GM18502 (cell line): ENCODE data around the gene SP110.
A peak's percentile ranks its signal among the peaks of the same experiment; 100 is the strongest.
"Not testable (repeated sequence)": the region's sequence is repeated elsewhere in the genome, so short reads cannot be mapped to it uniquely, and the experiment has no call there.

Experiments used
- ATAC-seq: cut with Tn5 transposase; IDR thresholded peaks from one replicate; pipeline ENCODE4 v1.9.1; 2021; ENCODE audit warnings: mild to moderate bottlenecking; ENCODE audit not compliant: unreplicated experiment, poor library complexity

The SP110 gene

DNA sequence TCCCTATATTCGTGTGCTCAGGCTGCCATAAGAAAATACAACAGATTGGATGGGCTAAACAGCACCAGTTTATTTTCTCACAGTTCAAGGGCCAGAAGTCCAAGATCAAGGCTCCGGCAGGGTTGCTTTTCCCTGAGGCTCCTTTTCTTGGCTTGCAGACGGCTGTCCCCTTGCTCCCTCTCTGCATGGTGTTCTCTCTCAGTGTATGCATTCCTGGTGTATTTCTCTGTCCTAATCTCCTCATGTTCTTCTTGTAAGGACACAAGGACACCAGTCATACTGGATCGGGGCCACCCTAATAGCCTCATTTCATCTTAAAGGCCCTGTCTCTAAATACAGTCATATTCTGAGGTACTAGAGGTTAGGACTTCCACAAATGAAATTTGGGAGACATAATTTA lies 88.4 kb downstream of the SP110 start:
- no peak for ATAC-seq

DNA sequence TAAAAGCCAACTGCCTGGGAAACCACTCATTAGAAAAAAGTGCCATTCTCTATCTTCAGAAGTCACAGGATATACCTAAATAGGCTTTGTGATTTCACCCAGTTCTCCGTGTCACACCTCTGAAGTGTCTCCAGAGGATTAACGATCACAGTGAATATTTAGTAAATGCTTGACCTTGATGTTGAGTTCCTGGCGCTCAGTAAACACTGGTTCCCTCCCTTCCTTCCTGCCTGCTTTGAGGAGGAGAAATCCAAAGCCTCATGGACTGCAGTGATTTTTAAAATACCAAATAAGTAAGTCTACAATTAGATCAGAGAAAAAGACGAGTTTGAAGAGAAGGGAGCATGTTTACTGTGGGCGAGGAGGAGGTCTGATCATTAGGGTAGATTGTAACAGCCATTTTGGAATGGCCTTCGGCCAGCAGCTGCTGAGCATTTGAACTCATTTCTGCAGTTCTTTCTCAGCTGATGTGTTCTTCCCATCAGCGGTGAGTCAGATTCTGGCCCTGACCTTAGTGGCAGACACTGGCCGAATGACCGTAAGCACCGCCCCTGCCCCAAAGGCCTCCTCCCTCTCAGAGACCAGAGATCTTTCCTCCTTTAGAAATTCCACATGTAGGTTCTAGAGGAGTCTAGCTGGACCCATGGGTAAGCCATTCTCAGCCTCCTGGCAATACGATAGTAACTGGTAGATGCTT lies 89.0 kb downstream of the SP110 start:
- no peak for ATAC-seq

DNA sequence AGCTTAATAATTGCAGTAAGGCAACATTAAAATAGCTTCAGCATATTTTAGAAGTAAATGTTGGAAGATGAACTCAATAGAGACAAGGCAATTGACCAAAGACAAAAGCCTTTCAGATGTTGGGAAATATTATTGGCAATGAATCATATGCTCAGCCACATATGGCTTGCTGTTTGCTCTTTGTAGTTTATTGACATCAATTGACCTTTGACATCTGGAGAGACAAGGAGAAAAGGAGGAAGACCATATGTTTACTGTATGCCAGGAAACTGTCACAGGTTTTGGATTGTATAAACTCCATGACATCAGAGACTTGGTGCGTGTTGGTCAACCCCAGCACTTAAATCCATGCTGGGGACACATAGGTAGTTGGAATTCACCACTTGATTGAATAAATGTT lies 90.4 kb downstream of the SP110 start:
- no peak for ATAC-seq

GRCh38 chr2:230128623-230129342 lies 91.0 kb downstream of the SP110 start:
- ATAC-seq = no peak

- ATAC-seq = no peak
Observed at GRCh38 chr2:230127195-230127594, 92.6 kb downstream of the SP110 start.

DNA sequence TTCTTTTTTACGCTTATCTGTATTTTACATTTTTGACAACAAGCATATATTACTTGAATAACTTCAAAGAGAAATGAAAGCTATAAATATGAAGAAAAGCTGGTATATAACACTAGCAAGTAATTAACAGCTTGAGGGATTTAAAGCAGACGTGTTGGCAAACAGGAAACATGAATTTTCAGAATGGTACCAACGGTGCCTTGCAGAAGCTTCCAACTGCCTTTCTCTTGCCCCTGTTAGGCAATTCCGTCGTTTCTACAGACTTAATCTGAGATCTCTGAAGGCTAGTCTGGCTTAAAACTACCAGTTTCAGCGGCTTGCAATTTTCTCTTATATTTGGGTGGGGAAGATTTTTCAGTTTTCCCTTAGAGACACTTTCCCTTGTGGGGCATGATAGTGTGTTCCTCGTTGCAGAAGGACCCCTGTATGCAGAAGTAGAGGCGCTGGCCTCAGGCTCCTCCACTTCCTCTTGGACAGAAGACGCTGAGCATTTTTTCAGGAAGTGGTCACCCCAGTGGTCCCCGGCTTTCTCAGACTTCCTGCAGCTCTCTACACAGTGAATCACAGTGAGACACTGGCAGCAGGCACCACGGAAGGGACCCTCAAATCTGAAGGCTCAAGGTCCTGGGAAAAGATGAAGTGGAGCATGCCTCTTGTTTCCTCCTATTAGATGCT lies 94.9 kb downstream of the SP110 start:
- peak; percentile 86 for ATAC-seq

- ATAC-seq = no peak
Observed at GRCh38 chr2:230124235-230124634, 95.5 kb downstream of the SP110 start.

- ATAC-seq = not testable (repeated sequence)
Observed at GRCh38 chr2:230120376-230120775, 99.4 kb downstream of the SP110 start.

GRCh38 chr2:230119827-230120226 lies 100.0 kb downstream of the SP110 start:
- not testable (repeated sequence) for ATAC-seq
